Upper lobe of left lung (tissue), 6 donors: Measurements from ENCODE around the gene SIGLEC5. TPM values are rescaled to one million over a fixed set of nuclear protein-coding genes. Genes with fewer than 3 reads are reported as not detected.

Source experiments
- ATAC-seq, 2 donors: fragments of 200-7000 bp; cut with Tn5 transposase; one replicate each; pipeline ENCODE4 v1.9.1; 2022; ENCODE audit warnings: mild to moderate bottlenecking in 2 of 2, moderate library complexity in 2 of 2; ENCODE audit not compliant: low FRiP score in 2 of 2
- DNase-seq, 2 donors: peaks; one replicate each; pipeline ENCODE4 v3.0.0-alpha.2; 2019 to 2020
- H3K27ac ChIP-seq, 4 donors: fragments of 200-600 bp; sonication (generic); one replicate each; pipeline ENCODE4 v1.5.1; 2016 to 2019
- H3K27me3 ChIP-seq, 4 donors: fragments of 200-600 bp; sonication (generic); one replicate each; pipeline ENCODE4 v1.5.1; 2017 to 2019
- H3K36me3 ChIP-seq, 4 donors: fragments of 200-600 bp; sonication (generic); one replicate each; pipeline ENCODE4 v1.5.1; 2016 to 2019
- H3K4me1 ChIP-seq, 4 donors: fragments of 200-600 bp; sonication (generic); one replicate each; pipeline ENCODE4 v1.5.1; 2018 to 2019
- H3K4me3 ChIP-seq, 4 donors: fragments of 200-600 bp; sonication (generic); one replicate each; pipeline ENCODE4 v1.5.1; 2017 to 2019; ENCODE audit warnings: mild to moderate bottlenecking in 2 of 4, moderate library complexity in 1 of 4
- H3K9me3 ChIP-seq, 4 donors: fragments of 200-600 bp; sonication (generic); one replicate each; pipeline ENCODE4 v1.5.1; 2018 to 2019
- CTCF ChIP-seq, 6 experiments: fragments of 450-650 bp in 4 of 6; fragments of 200-600 bp in 2 of 6; sonication (generic) in 2 of 6; IDR thresholded peaks; one replicate each; pipeline ENCODE4 v1.5.1; 2016 to 2019; ENCODE audit warnings: antibody characterized with exemption in 6 of 6
- EP300 ChIP-seq, 4 donors: sonication (generic); formaldehyde crosslinking; IDR thresholded peaks; one replicate each; pipeline ENCODE4 v1.5.1; 2017; ENCODE audit warnings: antibody characterized with exemption in 4 of 4, control low read depth in 2 of 4
- POLR2A ChIP-seq, 4 donors: fragments of 450-650 bp; IDR thresholded peaks; one replicate each; pipeline ENCODE4 v1.5.1; 2016 to 2017; ENCODE audit warnings: antibody characterized with exemption in 4 of 4, mild to moderate bottlenecking in 2 of 4
- POLR2AphosphoS5 ChIP-seq, 2 donors: sonication (generic); formaldehyde crosslinking; IDR thresholded peaks; one replicate each; pipeline ENCODE4 v1.5.1; 2017; ENCODE audit warnings: antibody characterized with exemption in 2 of 2
- WGBS, 2 donors: methylation state at CpG; one replicate each; pipeline ENCODE4 v1.1.5; 2017 to 2018; 5-methylcytosine and 5-hydroxymethylcytosine counted together
- total RNA-seq, 6 donors: library from RNA; depleted of rRNA in 4 of 6; stranded (reverse); fragments of >200 nt in 4 of 6; gene quantifications; one replicate each; pipeline versions ENCODE4 v1.1.0 to v1.2.1, GENCODE V29; 2016 to 2021
- donor health status: DM: no; HTN: no; CAD: no; lungs with moderate emphysema.
- donor health status: DM: no; HTN: yes; CAD: no; lungs with severe emphysema.

SIGLEC5 gene
- total RNA-seq, 6 donors from 2014 or later, result 0.46 to 9.4 (median 5.7) TPM; not detected in 2

DNA sequence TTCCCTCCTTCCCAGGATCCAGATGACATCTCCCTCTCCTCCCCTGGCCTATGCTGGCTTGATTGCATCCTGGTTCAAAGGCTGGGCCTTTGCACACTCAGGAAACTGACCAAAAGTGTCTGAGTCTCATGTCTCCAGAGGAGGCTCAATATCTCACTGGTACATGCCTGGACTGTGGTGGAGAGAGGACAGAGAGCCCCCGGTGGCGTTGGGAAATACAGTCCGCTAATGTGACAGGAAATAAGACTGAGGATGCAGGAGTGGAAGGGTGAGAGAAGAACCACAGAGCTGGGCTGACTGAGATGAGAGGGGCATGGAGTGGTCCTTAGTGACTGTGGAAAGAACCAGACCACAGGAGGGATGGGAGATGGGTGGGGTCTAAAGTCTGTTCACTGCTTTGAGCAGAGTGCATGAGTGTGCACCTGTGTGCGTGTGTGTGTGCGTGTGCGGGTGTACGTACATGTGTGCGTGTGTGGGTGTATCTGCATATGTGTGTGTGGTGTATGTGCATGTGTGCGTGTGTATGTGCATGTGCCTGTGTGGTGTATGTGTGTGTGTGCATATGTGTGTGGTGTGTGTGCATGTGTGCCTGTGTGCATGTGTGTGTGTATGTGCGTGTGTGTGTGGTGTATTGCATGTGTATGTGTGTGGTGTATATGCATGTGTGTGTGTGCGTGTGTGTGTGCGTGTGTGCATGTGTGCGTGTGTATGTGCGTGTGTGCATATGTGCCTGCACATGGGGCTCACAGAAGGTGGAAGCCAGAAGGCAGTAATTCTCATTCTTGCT is 1.9 kb downstream of the SIGLEC5 start:
- peak overlapping the region in 1 of 4 donors; percentile 8 for H3K4me3 ChIP-seq
- no peaks in the 10 kb centered on the region for H3K4me1 ChIP-seq
- H3K36me3 ChIP-seq, result no peaks in the 10 kb centered on the region
- DNase-seq (no peak), ATAC-seq (peak in 1 of 2 donors; percentile 29)
- H3K27ac ChIP-seq, result no peak overlapping the region
- H3K9me3 ChIP-seq, result no peaks in the 10 kb centered on the region
- 75 to 82% methylated on average over 13 to 14 of the region's 14 CpGs for WGBS, 2 donors
- TF ChIP-seq EP300 (IDR thresholded peaks at IDR 0.05) (no peak), CTCF (IDR thresholded peaks at IDR 0.05) (no peak), POLR2A (IDR thresholded peaks at IDR 0.05) (no peak), POLR2AphosphoS5 (IDR thresholded peaks at IDR 0.05) (no peak)
- no peaks in the 10 kb centered on the region for H3K27me3 ChIP-seq

- Histone ChIP-seq H3K4me3 (peak overlapping the region in 1 of 4 donors; percentile 8), H3K27ac (no peak overlapping the region), H3K27me3 (no peaks in the 10 kb centered on the region), H3K4me1 (no peaks in the 10 kb centered on the region), H3K36me3 (no peaks in the 10 kb centered on the region), H3K9me3 (no peaks in the 10 kb centered on the region)
- no peak for ATAC-seq
- 60 to 62% methylated on average over 12 to 16 of the region's 16 CpGs for WGBS, 2 donors
- no peak for TF ChIP-seq POLR2A (IDR thresholded peaks at IDR 0.05)
- TF ChIP-seq POLR2AphosphoS5 (IDR thresholded peaks at IDR 0.05), result no peak
- TF ChIP-seq EP300 (IDR thresholded peaks at IDR 0.05), result no peak
- no peak for TF ChIP-seq CTCF (IDR thresholded peaks at IDR 0.05)
- peak in 1 of 2 donors; percentile 45 for DNase-seq
These were observed 2.6 kb downstream of the SIGLEC5 start for GRCh38 chr19:51627491-51628138.

DNA sequence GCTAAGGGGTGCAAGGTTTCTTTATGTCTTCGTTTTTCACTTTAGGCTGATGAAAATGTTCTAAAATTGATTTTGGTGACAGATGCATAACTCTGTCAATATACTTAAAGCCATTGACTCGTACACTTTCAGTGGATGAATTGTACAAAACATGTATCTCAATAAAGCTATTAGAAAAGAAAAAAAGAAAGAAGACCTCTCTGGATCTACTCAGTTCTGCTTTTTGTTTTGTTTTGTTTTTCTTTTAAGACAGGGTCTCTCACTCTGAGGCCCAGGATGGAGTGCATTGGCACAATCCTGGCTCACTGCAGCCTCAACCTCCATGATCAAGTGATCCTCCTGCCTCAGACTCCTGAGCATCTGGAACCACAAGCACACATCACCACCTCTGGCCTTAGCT is 3.5 kb downstream of the SIGLEC5 start:
- TF ChIP-seq EP300 (IDR thresholded peaks at IDR 0.05) (no peak), POLR2AphosphoS5 (IDR thresholded peaks at IDR 0.05) (no peak), CTCF (IDR thresholded peaks at IDR 0.05) (no peak), POLR2A (IDR thresholded peaks at IDR 0.05) (no peak)
- H3K27ac ChIP-seq, result no peak overlapping the region
- H3K4me3 ChIP-seq, result no peak overlapping the region
- no peaks in the 10 kb centered on the region for H3K4me1 ChIP-seq
- DNase-seq (no peak), ATAC-seq (no peak)
- WGBS, 2 donors, result 49 to 72% methylated on average over 2 of the region's 2 CpGs
- no peaks in the 10 kb centered on the region for H3K27me3 ChIP-seq
- no peaks in the 10 kb centered on the region for H3K9me3 ChIP-seq
- H3K36me3 ChIP-seq, result no peaks in the 10 kb centered on the region

DNA sequence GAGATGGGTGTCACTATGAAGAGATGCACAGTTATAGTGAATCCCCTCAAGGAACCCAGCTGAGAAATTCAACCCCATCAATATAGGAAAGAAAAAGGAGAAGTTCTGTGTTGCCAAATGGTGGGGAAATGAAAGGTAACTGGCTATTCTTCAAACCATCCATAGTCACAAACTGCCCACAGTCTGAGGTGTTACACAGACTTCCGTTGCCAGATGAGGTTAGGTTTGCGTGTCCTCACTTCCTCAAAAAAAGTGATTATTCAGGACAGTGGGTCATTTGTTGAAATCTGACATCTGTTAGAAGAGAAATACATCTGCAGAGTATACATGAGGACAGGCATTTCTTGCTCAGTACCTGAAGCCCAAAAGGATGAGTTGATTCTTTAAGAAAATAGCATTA is 9.0 kb downstream of the SIGLEC5 start:
- H3K4me1 ChIP-seq, result no peaks in the 10 kb centered on the region
- H3K27ac ChIP-seq, result peak overlapping the region in 1 of 4 donors; percentile 7
- no peaks in the 10 kb centered on the region for H3K27me3 ChIP-seq
- ATAC-seq, result peak; percentile 53 to 57
- 21 to 48% methylated on average over 2 of the region's 2 CpGs for WGBS, 2 donors
- H3K36me3 ChIP-seq, result no peaks in the 10 kb centered on the region
- H3K9me3 ChIP-seq, result no peaks in the 10 kb centered on the region
- DNase-seq, result peak in 1 of 2 donors; percentile 25
- no peak for TF ChIP-seq EP300 (IDR thresholded peaks at IDR 0.05)
- no peak overlapping the region for H3K4me3 ChIP-seq

GRCh38 chr19:51615991-51616390 is 14.2 kb downstream of the SIGLEC5 start:
- Histone ChIP-seq H3K4me1 (no peaks in the 10 kb centered on the region), H3K27ac (no peak overlapping the region), H3K9me3 (peaks cover 0 to 3% (median 0%) of the 10 kb centered on the region in 4 donors), H3K36me3 (no peaks in the 10 kb centered on the region), H3K27me3 (no peaks in the 10 kb centered on the region), H3K4me3 (no peak overlapping the region)
- DNase-seq (no peak), ATAC-seq (no peak)
- 80 to 91% methylated on average over 3 to 7 of the region's 7 CpGs for WGBS, 2 donors
- TF ChIP-seq POLR2AphosphoS5 (IDR thresholded peaks at IDR 0.05) (no peak), CTCF (IDR thresholded peaks at IDR 0.05) (no peak), POLR2A (IDR thresholded peaks at IDR 0.05) (no peak), EP300 (IDR thresholded peaks at IDR 0.05) (no peak)
